ENCODE results near the gene KLK5.

- TF ChIP-seq ZNF777 (CRISPR knock-in tag; IDR thresholded peaks at IDR 0.05) (no peak), CAMTA2 (CRISPR knock-in tag; IDR thresholded peaks at IDR 0.05; ENCODE audit: borderline replicate concordance) (no peak), TAF1 (CRISPR knock-in tag; IDR thresholded peaks at IDR 0.05) (no peak), SMAD3 (CRISPR knock-in tag; IDR thresholded peaks at IDR 0.05) (no peak)
Measured at GRCh38 chr19:50912727-50913716, 39.8 kb downstream of the KLK5 start.
